Kasumi-1 (cell line): ENCODE results near the gene UBAP1L.
"Not testable (repeated sequence)": the region's sequence is repeated elsewhere in the genome, so short reads cannot be mapped to it uniquely, and the experiment has no call there.

Source experiments
- DNase-seq, 2 experiments: peaks; one replicate each; lab custom pipeline; 2025; lab: John Stamatoyannopoulos, UW

The UBAP1L gene

DNA sequence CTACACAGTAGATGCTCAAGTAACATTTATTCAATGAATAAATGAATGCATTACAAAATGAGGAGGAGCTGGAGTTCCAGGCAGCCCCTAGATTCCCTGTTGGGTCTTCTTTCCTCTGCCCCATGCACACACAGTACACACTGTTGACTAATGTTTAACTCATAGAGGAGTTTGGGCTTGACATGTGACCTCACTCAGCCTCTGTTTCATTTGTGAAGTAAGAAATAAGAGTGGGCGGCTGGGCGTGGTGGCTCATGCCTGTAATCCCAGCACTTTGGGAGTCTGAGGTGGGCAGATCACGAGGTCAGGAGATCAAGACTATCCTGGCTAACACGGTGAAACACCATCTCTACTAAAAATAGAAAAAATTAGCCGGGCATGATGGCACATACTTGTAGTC is 70.8 kb downstream of the UBAP1L start:
- not testable (repeated sequence) for DNase-seq

DNA sequence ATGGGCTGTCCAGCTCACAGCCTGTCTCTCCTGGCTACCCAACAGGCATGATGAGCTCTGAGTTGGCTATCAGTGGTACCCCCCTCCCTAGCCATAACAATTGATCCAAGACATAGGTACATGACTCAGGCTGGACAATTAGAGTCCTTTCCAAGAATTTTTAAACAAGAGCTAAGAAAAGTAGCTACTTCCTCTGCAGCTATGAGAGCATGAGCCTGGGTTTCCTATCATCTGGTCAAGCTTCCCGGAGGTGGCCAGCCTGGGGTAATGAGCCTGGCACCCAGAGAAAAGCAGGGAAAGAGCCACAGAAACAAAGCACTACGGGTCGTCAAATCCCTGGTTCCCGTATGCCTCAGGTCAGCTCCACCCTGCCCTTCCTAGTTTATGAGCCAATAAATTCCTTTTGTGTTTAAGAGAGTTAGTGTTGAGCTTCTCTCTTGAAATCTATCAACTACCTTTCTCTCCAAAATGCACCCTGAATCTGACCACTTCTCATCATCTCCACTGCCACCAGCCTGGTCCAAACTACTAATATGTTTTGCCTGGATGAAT is 72.1 kb downstream of the UBAP1L start:
- no peak for DNase-seq
